Testis (tissue), 3 donors: ENCODE data around the gene FUZ. TPM values are rescaled to one million over a fixed set of nuclear protein-coding genes. Genes with fewer than 3 reads are reported as not detected.

Experiments
- DNase-seq: peaks from one replicate; pipeline ENCODE4 v3.0.0-alpha.2; 2019
- H3K27ac ChIP-seq, 2 donors: fragments of 200-600 bp; sonication (generic); one replicate each; pipeline ENCODE4 v1.5.1; 2019
- H3K27me3 ChIP-seq: fragments of 200-600 bp; sonication (generic); one replicate; pipeline ENCODE4 v1.5.1; 2019
- H3K36me3 ChIP-seq: fragments of 200-600 bp; sonication (generic); one replicate; pipeline ENCODE4 v1.5.1; 2017; ENCODE audit warnings: low read depth; ENCODE audit errors: missing control alignments
- H3K4me1 ChIP-seq: fragments of 200-600 bp; sonication (generic); one replicate; pipeline ENCODE4 v1.5.1; 2019
- H3K4me3 ChIP-seq, 2 donors: fragments of 200-600 bp; sonication (generic); one replicate each; pipeline ENCODE4 v1.5.1; 2017 to 2019
- H3K9me3 ChIP-seq: fragments of 200-600 bp; sonication (generic); one replicate; pipeline ENCODE4 v1.5.1; 2017
- CTCF ChIP-seq, 3 experiments: fragments of 450-650 bp in 2 of 3; fragments of 200-600 bp in 1 of 3; sonication (generic) in 1 of 3; IDR thresholded peaks; one replicate each; pipeline ENCODE4 v1.5.1; 2016 to 2019; ENCODE audit warnings: antibody characterized with exemption in 3 of 3, mild to moderate bottlenecking in 2 of 3, moderate library complexity in 1 of 3
- POLR2A ChIP-seq: fragments of 450-650 bp; IDR thresholded peaks from one replicate; pipeline ENCODE4 v1.6.1; 2017; ENCODE audit warnings: antibody characterized with exemption, mild to moderate bottlenecking, moderate library complexity
- WGBS, 2 donors: methylation state at CpG; one replicate each; pipeline ENCODE4 v1.1.5; 2018; 5-methylcytosine and 5-hydroxymethylcytosine counted together
- intact Hi-C: fragments of 100-400 bp; cut with DNase I; formaldehyde crosslinking; loops from one replicate; pipeline ENCODE4 v1.15.1; 2023; ENCODE audit warnings: low total_unique reads
- polyA plus RNA-seq: library from polyadenylated mRNA; stranded (reverse); fragments of 350-450 nt; fragmentation: Illumina TruSeq; extraction: RNeasy Lipid Tissue Mini Kit (QIAGEN cat#74804); gene quantifications from one replicate; pipeline ENCODE4 v1.2.3, GENCODE V29; 2014; ENCODE audit warnings: low read depth, low replicate concordance; ENCODE audit not compliant: insufficient read depth
- total RNA-seq, 2 donors: library from RNA; depleted of rRNA; stranded (reverse); fragments of >200 nt; gene quantifications; one replicate each; pipeline ENCODE4 v1.2.3, GENCODE V29; 2016

FUZ gene
- total and polyA plus RNA-seq, 3 donors from 2014 or later, result 56.0 to 101 (median 98.0) TPM

- Histone ChIP-seq H3K27me3 (no peaks in the 10 kb centered on the region), H3K27ac (peak overlapping the region; percentile 89 to 93), H3K4me3 (peak overlapping the region; percentile 81 to 97), H3K4me1 (peaks cover 46% of the 10 kb centered on the region), H3K36me3 (no peaks in the 10 kb centered on the region), H3K9me3 (no peaks in the 10 kb centered on the region)
- no peak for TF ChIP-seq CTCF (IDR thresholded peaks at IDR 0.05)
- no peak for TF ChIP-seq POLR2A
- intact Hi-C loops, result no loop called here
- no peak for DNase-seq
- 26 to 32% methylated on average over 11 to 12 of the region's 12 CpGs for WGBS, 2 donors
These were observed 45.0 kb downstream of the FUZ start for GRCh38 chr19:49767967-49768581.

GRCh38 chr19:49767381-49767780 lies 45.7 kb downstream of the FUZ start:
- Histone ChIP-seq H3K4me1 (peaks cover 44% of the 10 kb centered on the region), H3K27ac (peak overlapping the region; percentile 89 to 93), H3K36me3 (no peaks in the 10 kb centered on the region), H3K4me3 (peak overlapping the region; percentile 81 to 97), H3K9me3 (no peaks in the 10 kb centered on the region), H3K27me3 (no peaks in the 10 kb centered on the region)
- TF ChIP-seq POLR2A, result no peak
- no peak for TF ChIP-seq CTCF (IDR thresholded peaks at IDR 0.05)
- intact Hi-C loops, result no loop called here
- DNase-seq, result no peak
- 0 to 1% methylated on average over 9 of the region's 9 CpGs for whole genome bisulfite sequencing, 2 donors

DNA sequence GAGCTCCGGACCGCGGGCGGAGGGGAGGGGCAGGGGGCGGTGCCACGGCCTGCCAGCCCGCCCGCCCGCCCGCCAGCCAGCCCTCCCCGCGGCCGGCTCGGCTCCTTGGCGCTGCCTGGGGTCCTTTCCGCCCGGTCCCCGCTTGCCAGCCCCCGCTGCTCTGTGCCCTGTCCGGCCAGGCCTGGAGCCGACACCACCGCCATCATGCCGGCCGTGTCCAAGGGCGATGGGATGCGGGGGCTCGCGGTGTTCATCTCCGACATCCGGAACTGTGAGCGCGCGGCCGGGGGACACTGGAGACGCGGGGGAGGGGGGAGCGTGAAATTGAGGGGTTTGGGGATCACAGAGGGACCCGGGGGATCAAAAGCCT lies 46.2 kb downstream of the FUZ start, which contains the start of gene AP2A1:
TSS of gene AP2A1 (plus strand) at position 72 of the 370 bp plus-strand sequence. CDS start at position 205, 133 bp downstream.
- intact Hi-C loops, result no loop called here
- WGBS, 2 donors, result 0 to 1% methylated on average over 4 to 26 of the region's 38 CpGs

GRCh38 chr19:49766007-49766929 lies 46.8 kb downstream of the FUZ start:
- peak overlapping the region; percentile 81 to 97 for H3K4me3 ChIP-seq
- no peaks in the 10 kb centered on the region for H3K27me3 ChIP-seq
- peaks cover 50% of the 10 kb centered on the region for H3K4me1 ChIP-seq
- peak overlapping the region; percentile 83 to 97 for H3K27ac ChIP-seq
- H3K9me3 ChIP-seq, result no peaks in the 10 kb centered on the region
- H3K36me3 ChIP-seq, result no peaks in the 10 kb centered on the region
- intact Hi-C loops, result no loop called here
- no peak for TF ChIP-seq CTCF (IDR thresholded peaks at IDR 0.05)
- peak; percentile 78 for TF ChIP-seq POLR2A
- DNase-seq, result peak; percentile 100
- 0 to 1% methylated on average over 14 to 50 of the region's 53 CpGs for WGBS, 2 donors

More for the DNA sequence above, 46.2 kb downstream of the FUZ start, which contains the start of gene AP2A1:
- Histone ChIP-seq H3K27ac (peak within 1 kb of the TSS; percentile 93 to 97), H3K27me3 (no peaks in the 10 kb centered on the region), H3K4me3 (peak within 1 kb of the TSS; percentile 81 to 97), H3K36me3 (no peaks in the 10 kb centered on the region), H3K4me1 (peaks cover 46% of the 10 kb centered on the region), H3K9me3 (no peaks in the 10 kb centered on the region)
- no peak for TF ChIP-seq POLR2A
- TF ChIP-seq CTCF (IDR thresholded peaks at IDR 0.05), result no peak
- no peak for DNase-seq
